Measurements from ENCODE around the gene SGCD.

The SGCD gene

GRCh38 chr5:156783092-156783491, 456.1 kb downstream of the SGCD start:
- DNase-seq (ENCODE audit: low read depth) = no peak

GRCh38 chr5:156794687-156795086, 467.7 kb downstream of the SGCD start:
- no peak for DNase-seq (ENCODE audit: low read depth)

GRCh38 chr5:156798201-156798600, 471.2 kb downstream of the SGCD start:
- DNase-seq (ENCODE audit: low read depth) = no peak

- no peak for DNase-seq (ENCODE audit: low read depth)
These were observed 472.2 kb downstream of the SGCD start for GRCh38 chr5:156799171-156799570.

DNA sequence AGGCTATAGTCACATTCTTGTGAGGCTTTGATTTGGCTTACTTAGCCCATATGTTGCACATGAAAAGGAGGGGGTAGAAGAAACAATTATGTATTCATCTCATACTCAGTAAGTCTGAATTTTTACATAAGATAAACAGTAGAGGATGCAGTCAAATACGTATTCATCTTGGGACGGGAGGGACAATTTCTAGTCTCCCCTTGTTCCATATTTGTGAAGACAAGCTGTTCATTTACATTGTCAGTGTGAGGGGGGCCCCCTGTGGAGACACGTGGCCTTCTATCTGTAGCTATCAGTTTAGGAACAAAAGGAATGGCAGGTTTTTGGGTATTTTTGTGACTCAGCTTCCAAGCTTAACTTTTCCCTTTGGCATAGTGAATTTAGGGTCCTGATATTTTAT, 474.0 kb downstream of the SGCD start:
- DNase-seq (ENCODE audit: low read depth) = no peak

DNA sequence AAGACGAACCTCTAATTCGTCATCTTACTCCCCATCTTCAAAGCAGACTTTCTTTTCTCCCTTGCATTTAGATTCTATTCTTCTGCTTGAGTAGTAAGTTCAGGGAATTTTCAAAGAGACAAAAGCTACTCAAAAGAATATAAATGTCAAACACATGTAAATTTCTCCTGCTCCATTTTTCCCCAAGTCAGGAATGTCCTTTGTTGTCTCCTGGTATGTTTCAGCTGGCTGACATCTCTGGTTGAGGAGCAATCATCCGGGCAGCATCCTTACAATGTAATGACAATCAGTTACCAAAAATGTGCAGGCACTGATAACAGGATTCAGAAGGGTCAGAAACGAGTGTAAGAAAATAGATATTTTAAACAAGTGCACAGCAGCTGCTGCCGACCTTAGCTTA, 475.5 kb downstream of the SGCD start:
- no peak for DNase-seq (ENCODE audit: low read depth)

DNA sequence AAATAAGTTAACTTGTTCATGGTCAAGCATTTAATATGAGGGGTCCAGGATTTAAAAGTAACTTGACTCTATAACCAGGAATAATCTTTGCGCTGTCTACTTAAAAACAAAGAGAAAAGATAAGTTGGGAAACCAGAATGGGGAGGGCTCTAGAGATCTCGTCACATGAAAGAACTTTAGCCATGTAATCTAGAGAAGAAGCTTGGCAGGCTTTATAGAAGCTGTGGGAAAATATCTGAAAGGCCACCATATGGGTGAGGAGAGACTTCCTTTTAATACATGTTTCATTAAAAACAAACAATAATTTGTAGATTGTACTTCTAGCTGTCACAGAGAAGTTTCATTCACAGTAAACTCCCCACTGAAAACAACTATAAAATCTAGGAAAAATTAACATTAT, 476.4 kb downstream of the SGCD start:
- DNase-seq (ENCODE audit: low read depth) = no peak

GRCh38 chr5:156812959-156813358, 486.0 kb downstream of the SGCD start:
- no peak for DNase-seq (ENCODE audit: low read depth)

DNA sequence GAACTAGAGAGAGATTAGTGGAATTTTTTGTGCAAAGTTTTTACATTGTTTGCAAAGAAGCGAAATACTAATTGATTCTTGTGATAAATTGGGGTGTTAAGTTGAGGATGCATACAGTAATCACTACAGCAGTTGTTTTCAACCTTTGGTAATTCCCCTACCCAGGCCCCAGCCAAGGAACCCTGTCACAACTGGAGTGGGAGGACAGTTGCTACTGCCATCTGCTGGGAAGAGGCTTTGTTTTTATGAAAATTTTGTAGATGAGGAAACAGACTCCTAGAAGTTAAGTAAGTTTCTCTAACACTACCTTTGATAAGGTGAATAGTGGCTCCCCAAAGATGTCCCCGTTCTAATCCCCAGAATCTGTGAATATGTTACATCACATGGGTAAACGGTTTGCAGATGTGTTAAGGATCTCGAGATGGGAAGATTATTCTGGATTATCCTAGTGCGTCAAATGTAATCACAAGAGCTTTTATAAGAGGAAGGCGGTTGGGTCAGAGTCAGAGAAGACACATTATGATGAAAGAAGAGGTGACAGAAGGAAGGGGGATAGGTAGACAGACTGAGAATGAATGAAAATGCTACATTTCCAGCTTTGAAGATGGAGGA, 489.1 kb downstream of the SGCD start:
- no peak for DNase-seq (ENCODE audit: low read depth)
